Prostate gland (tissue), 2 donors: ENCODE results near the gene ULK3. TPM values are rescaled to one million over a fixed set of nuclear protein-coding genes. Genes with fewer than 3 reads are reported as not detected.
A peak's percentile ranks its signal among the peaks of the same experiment; 100 is the strongest.

ENCODE experiments used
- DNase-seq: peaks from one replicate; pipeline ENCODE4 v3.0.0-alpha.2; 2019; ENCODE audit warnings: low spot score
- H3K27ac ChIP-seq, 2 donors: fragments of 200-600 bp; sonication (generic); 2 replicates each; pipeline ENCODE4 v1.5.1; 2017 to 2019
- H3K27me3 ChIP-seq: fragments of 200-600 bp; sonication (generic); replicated peaks from 2 replicates; pipeline ENCODE4 v1.5.1; 2019; ENCODE audit not compliant: insufficient read depth
- H3K36me3 ChIP-seq, 2 donors: fragments of 200-600 bp; sonication (generic); 1 replicate in 1 of 2; 2 replicates in 1 of 2; pipeline versions ENCODE4 v1.5.1 to v1.8.1; 2017 to 2019
- H3K4me1 ChIP-seq: fragments of 200-600 bp; sonication (generic); replicated peaks from 2 replicates; pipeline ENCODE4 v1.5.1; 2019
- H3K4me3 ChIP-seq, 2 donors: fragments of 200-600 bp; sonication (generic); 2 replicates each; pipeline ENCODE4 v1.5.1; 2017 to 2019
- H3K9me3 ChIP-seq: fragments of 200-600 bp; sonication (generic); 2 replicates; pipeline ENCODE4 v1.5.1; 2017
- POLR2A ChIP-seq: fragments of 450-650 bp; IDR thresholded peaks from one replicate; pipeline ENCODE4 v1.6.1; 2016; ENCODE audit warnings: antibody characterized with exemption, mild to moderate bottlenecking
- POLR2AphosphoS5 ChIP-seq: sonication (generic); formaldehyde crosslinking; IDR thresholded peaks from one replicate; pipeline ENCODE4 v1.6.1; 2017; ENCODE audit warnings: antibody characterized with exemption
- WGBS: methylation state at CpG from one replicate; pipeline ENCODE4 v1.1.5; 2018; 5-methylcytosine and 5-hydroxymethylcytosine counted together
- intact Hi-C: fragments of 100-400 bp; cut with DNase I; formaldehyde crosslinking; loops from one replicate; pipeline ENCODE4 v1.14.2; 2022
- total RNA-seq, 2 donors: library from RNA; depleted of rRNA; stranded (reverse); fragments of >200 nt; gene quantifications; one replicate each; pipeline ENCODE4 v1.1.0, GENCODE V29; 2016
- TF ChIP-seq, protein P1 (sequence below), 4 experiments: fragments of 200-600 bp in 2 of 4; fragments of 450-650 bp in 2 of 4; sonication (generic) in 2 of 4; IDR thresholded peaks; 1 replicate in 3 of 4; 2 replicates in 1 of 4; pipeline ENCODE4 v1.5.1; 2016 to 2019; ENCODE audit warnings: antibody characterized with exemption in 4 of 4, mild to moderate bottlenecking in 2 of 4, moderate library complexity in 2 of 4

The ULK3 gene
- total RNA-seq, 2 donors from 2014 or later: 44.6 to 98.5 TPM

GRCh38 chr15:74873036-74873755 lies 30.2 kb upstream of the ULK3 start, which contains the start of gene SCAMP2:
Gene SCAMP2, minus strand, starts transcription at chr15:74873365. Its CDS starts 110 bp downstream, at chr15:74873255.
- under 1% methylated on average over 44 of the region's 52 CpGs for WGBS
- Histone ChIP-seq H3K9me3 (no peaks in the 10 kb centered on the region), H3K27ac (peak within 1 kb of the TSS; percentile 87 to 91), H3K27me3 (no peaks in the 10 kb centered on the region), H3K36me3 (no peaks in the 10 kb centered on the region), H3K4me3 (peak within 1 kb of the TSS; percentile 67 to 75), H3K4me1 (peaks cover 18% of the 10 kb centered on the region)
- DNase-seq: peak; percentile 92
- intact Hi-C loops: no loop called here
- TF ChIP-seq POLR2AphosphoS5: peak; percentile 87
- TF ChIP-seq, protein P1, sequence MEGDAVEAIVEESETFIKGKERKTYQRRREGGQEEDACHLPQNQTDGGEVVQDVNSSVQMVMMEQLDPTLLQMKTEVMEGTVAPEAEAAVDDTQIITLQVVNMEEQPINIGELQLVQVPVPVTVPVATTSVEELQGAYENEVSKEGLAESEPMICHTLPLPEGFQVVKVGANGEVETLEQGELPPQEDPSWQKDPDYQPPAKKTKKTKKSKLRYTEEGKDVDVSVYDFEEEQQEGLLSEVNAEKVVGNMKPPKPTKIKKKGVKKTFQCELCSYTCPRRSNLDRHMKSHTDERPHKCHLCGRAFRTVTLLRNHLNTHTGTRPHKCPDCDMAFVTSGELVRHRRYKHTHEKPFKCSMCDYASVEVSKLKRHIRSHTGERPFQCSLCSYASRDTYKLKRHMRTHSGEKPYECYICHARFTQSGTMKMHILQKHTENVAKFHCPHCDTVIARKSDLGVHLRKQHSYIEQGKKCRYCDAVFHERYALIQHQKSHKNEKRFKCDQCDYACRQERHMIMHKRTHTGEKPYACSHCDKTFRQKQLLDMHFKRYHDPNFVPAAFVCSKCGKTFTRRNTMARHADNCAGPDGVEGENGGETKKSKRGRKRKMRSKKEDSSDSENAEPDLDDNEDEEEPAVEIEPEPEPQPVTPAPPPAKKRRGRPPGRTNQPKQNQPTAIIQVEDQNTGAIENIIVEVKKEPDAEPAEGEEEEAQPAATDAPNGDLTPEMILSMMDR (IDR thresholded peaks at IDR 0.05): peak in 2 of 4 experiments; percentile 10 to 17
- TF ChIP-seq POLR2A: peak; percentile 74

- Histone ChIP-seq H3K9me3 (no peaks in the 10 kb centered on the region), H3K27ac (peak overlapping the region; percentile 87 to 91), H3K4me1 (peaks cover 23% of the 10 kb centered on the region), H3K27me3 (no peaks in the 10 kb centered on the region), H3K36me3 (no peaks in the 10 kb centered on the region), H3K4me3 (peak overlapping the region; percentile 67 to 75)
- intact Hi-C loops: no loop called here
- DNase-seq: no peak
- TF ChIP-seq POLR2A (no peak), POLR2AphosphoS5 (no peak)
- TF ChIP-seq, protein P1 (IDR thresholded peaks at IDR 0.05): no peak
- WGBS: 2% methylated on average over 11 of the region's 11 CpGs
Measured at GRCh38 chr15:74872702-74873035, 29.7 kb upstream of the ULK3 start.

DNA sequence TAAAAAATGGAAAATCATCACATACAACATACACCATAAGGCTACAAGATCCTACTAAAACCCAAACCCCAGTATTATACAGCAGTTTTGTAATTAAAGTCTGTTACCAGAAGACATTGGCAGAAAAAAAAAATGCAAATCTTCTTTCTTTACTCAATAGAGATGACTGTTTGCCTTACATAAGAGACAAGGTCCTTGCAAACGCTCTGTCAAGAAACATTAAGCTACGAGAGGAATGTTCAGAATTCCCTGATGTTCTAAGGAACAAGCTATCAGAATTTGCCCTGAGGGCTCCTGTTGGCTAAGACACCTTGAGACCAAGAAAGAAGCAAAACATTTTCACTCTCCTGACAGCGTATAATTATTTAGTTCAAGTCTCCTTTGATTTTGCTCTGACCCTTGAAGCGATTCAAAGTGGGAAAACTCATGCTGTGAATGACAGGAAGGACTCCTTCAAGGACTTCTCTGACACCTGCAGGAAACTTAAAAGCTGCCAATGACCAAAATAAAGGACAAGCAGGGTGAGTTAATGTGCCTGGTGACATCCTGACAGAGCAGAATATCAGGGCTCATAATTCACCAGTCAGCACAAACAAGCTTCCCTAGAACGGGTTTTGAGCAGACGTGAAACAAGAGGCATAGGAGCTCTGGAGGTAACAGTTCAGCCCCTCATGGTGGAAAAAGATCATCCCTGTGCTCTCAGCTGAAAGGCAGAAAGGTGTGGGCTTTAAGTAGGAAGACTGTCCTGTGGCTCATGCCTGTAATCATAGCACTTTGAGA lies 27.7 kb upstream of the ULK3 start:
- WGBS: 33% methylated on average over 6 of the region's 6 CpGs
- no peak for DNase-seq
- intact Hi-C loops: no loop called here
- H3K4me1 ChIP-seq: peaks cover 23% of the 10 kb centered on the region
- H3K36me3 ChIP-seq: no peaks in the 10 kb centered on the region
- H3K27ac ChIP-seq: peak overlapping the region in 1 of 2 donors; percentile 9
- TF ChIP-seq, protein P1 (IDR thresholded peaks at IDR 0.05): no peak
- no peak for TF ChIP-seq POLR2A
- no peak for TF ChIP-seq POLR2AphosphoS5
- H3K9me3 ChIP-seq: no peaks in the 10 kb centered on the region
- H3K4me3 ChIP-seq: no peak overlapping the region
- no peaks in the 10 kb centered on the region for H3K27me3 ChIP-seq

DNA sequence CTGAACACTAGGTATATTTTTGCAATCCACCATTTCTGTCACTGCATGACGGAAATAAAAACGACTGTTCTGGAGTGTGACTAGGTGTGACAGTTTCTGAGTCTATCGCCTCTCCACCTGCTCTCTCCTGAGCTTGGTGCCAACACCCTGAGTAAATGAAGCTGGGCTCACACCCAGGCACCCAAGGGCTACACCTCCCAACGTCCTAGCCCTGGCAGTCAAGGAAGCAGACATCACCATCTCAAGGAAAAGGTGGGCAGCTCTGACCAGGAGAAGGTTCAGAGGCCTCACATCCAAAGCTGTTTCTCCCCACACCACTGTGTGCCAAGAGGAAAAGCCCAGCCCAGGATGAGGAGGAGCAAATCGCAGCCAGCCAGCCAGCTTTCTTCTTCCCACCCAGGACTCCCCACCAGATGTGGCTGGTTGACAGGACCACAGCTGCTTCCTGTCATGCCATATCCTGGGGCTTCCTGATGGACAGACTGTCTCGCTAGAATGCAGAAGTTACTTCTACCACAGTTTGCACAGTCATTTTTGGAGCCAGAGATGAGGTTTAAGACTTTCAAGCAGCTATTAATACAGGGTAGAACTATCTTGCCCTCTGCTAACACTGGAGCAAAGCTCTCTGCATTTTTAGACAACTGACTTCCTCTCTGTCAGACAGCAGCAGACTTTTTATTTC lies 26.9 kb upstream of the ULK3 start:
- Histone ChIP-seq H3K4me1 (peaks cover 23% of the 10 kb centered on the region), H3K27ac (peak overlapping the region in 1 of 2 donors; percentile 9), H3K36me3 (no peaks in the 10 kb centered on the region), H3K27me3 (no peaks in the 10 kb centered on the region), H3K4me3 (no peak overlapping the region), H3K9me3 (no peaks in the 10 kb centered on the region)
- intact Hi-C loops: no loop called here
- 51% methylated on average over 6 of the region's 6 CpGs for WGBS
- TF ChIP-seq, protein P1 (IDR thresholded peaks at IDR 0.05): no peak
- no peak for TF ChIP-seq POLR2AphosphoS5
- no peak for DNase-seq
